ENCODE measurements around the gene TTLL5. TPM values are rescaled to one million over a fixed set of nuclear protein-coding genes. Genes with fewer than 3 reads are reported as not detected.

The TTLL5 gene
- total and polyA plus RNA-seq, 2 of the 4 experiments (the other 2 are of a cell fraction): 11.9 to 16.7 TPM

- BruUV-seq (replicated peaks): no TSS peak
- Histone ChIP-seq H3K9ac (ENCODE audit: low read depth, low read length) (no peak overlapping the region), H3K14ac (replicated peaks; ENCODE audit: low read depth, low read length) (no peak overlapping the region), H4K5ac (ENCODE audit: low read depth, low read length) (no peak overlapping the region), H2BK5ac (ENCODE audit: low read depth, low read length, poor library complexity, severe bottlenecking) (no peak overlapping the region), H3K36me3 (ENCODE audit: control insufficient read depth, insufficient read depth, low read length) (peaks cover 8% of the 10 kb centered on the region), H2BK20ac (ENCODE audit: low read depth, low read length) (no peak overlapping the region), H3K4me3 (ENCODE audit: insufficient read depth, low read depth, low read length) (no peak overlapping the region), H3K4me1 (ENCODE audit: control insufficient read depth, insufficient read depth, low read length) (no peaks in the 10 kb centered on the region), H2AK5ac (ENCODE audit: low read depth, low read length) (no peak overlapping the region), H2AK9ac (replicated peaks; ENCODE audit: low read depth, low read length, poor library complexity) (no peak overlapping the region), H3K27me3 (ENCODE audit: control insufficient read depth, insufficient read depth, low read length) (no peaks in the 10 kb centered on the region), H3K4ac (ENCODE audit: low read depth, low read length) (no peak overlapping the region), H2BK15ac (ENCODE audit: low read depth, low read length) (no peak overlapping the region), H4K20me1 (ENCODE audit: insufficient read depth, low read length) (no peaks in the 10 kb centered on the region), H4K91ac (ENCODE audit: insufficient read depth, low read depth, low read length) (no peak overlapping the region), H4K8ac (ENCODE audit: low read depth in 2 of 2, low read length in 2 of 2) (no peak overlapping the region), H3K9me3 (ENCODE audit: control insufficient read depth, insufficient read depth, low read length) (no peaks in the 10 kb centered on the region), H2BK120ac (ENCODE audit: low read depth, low read length) (no peak overlapping the region), H2AFZ (replicated peaks; ENCODE audit: low read length, poor library complexity) (no peak overlapping the region), H3K27ac (ENCODE audit: insufficient read depth, low read length) (no peak overlapping the region), H3K9me1 (ENCODE audit: insufficient read depth, low read length) (no peaks in the 10 kb centered on the region), H3K79me1 (ENCODE audit: low read depth in 1 of 2, low read length in 2 of 2) (peaks cover 0 to 10% of the 10 kb centered on the region in 2 experiments; a peak in 2 of 4 replicates), H3K23ac (ENCODE audit: low read depth, low read length) (no peak overlapping the region), H3K18ac (ENCODE audit: low read depth, low read length) (no peak overlapping the region), H3K4me2 (ENCODE audit: low read depth, low read length) (no peak overlapping the region), H3K56ac (ENCODE audit: extremely low read depth, insufficient read depth, low read length) (no peak overlapping the region)
- in situ Hi-C loops (cut with MboI; ENCODE audit: low sequenced_read_pairs) (no loop called here), dilution Hi-C loops (cut with HindIII; ENCODE audit: low sequenced_read_pairs, unreplicated experiment) (no loop called here), intact Hi-C loops (cut with micrococcal nuclease) (no loop called here)
- no peak for TF ChIP-seq MAFK (IDR thresholded peaks at IDR 0.05; ENCODE audit: low read depth, low read length)
- TF ChIP-seq FOS (IDR thresholded peaks at IDR 0.05; ENCODE audit: low read depth, low read length): no peak
- no peak for TF ChIP-seq RCOR1 (IDR thresholded peaks at IDR 0.05; ENCODE audit: insufficient replicate concordance, low read length)
- TF ChIP-seq NFE2L2 (IDR thresholded peaks at IDR 0.05; ENCODE audit: low read depth, low read length): no peak
- TF ChIP-seq CEBPB (IDR thresholded peaks at IDR 0.05; ENCODE audit: low read depth, low read length): no peak
- no peak for TF ChIP-seq CHD1 (IDR thresholded peaks at IDR 0.05; ENCODE audit: low read depth, low read length)
- no peak for TF ChIP-seq CTCF (conservative IDR thresholded peaks at IDR 0.05; ENCODE audit: low read depth, low read length)
- no peak for TF ChIP-seq MXI1 (IDR thresholded peaks at IDR 0.05; ENCODE audit: borderline replicate concordance, low read depth, low read length)
- TF ChIP-seq RAD21 (IDR thresholded peaks at IDR 0.05; ENCODE audit: low read length): no peak
- TF ChIP-seq BHLHE40 (IDR thresholded peaks at IDR 0.05; ENCODE audit: low read depth, low read length): no peak
- no peak for TF ChIP-seq POLR2A (IDR thresholded peaks at IDR 0.05; ENCODE audit: low read depth, low read length)
- no peak for TF ChIP-seq RFX5 (IDR thresholded peaks at IDR 0.05; ENCODE audit: low read depth, low read length)
- TF ChIP-seq MAZ (IDR thresholded peaks at IDR 0.05; ENCODE audit: borderline replicate concordance, low read depth, low read length): no peak
- no peak for TF ChIP-seq SMC3 (IDR thresholded peaks at IDR 0.05; ENCODE audit: low read depth, low read length)
- TF ChIP-seq USF2 (IDR thresholded peaks at IDR 0.05; ENCODE audit: low read depth, low read length): no peak
- TF ChIP-seq ELK1 (IDR thresholded peaks at IDR 0.05; ENCODE audit: borderline replicate concordance, low read depth, low read length): no peak
- WGBS, 2 experiments (ENCODE audit: extremely low coverage in 2 of 2, insufficient read length in 1 of 2): 60% methylated on average over 1 of the region's 2 CpGs; no CpG with 5 or more reads in 1 of the 2 experiments
- POLR2A ChIA-PET (ENCODE audit: unreplicated experiment): no interaction called here
- ATAC-seq (ENCODE audit: low read depth) (no peak), DNase-seq (no peak)
- CTCF ChIA-PET: no interaction called here
These were observed 6.2 kb downstream of the TTLL5 start for GRCh38 chr14:75667099-75667765.
